ENCODE measurements around the gene CUBN. TPM values are rescaled to one million over a fixed set of nuclear protein-coding genes. Genes with fewer than 3 reads are reported as not detected.
A peak's percentile ranks its signal among the peaks of the same experiment; 100 is the strongest.

CUBN gene
- total and polyA plus RNA-seq, 10 of the 15 experiments (the other 5 are each of a cell fraction or from before 2014, with no cell fraction given), result under 0.01 to 0.14 (median 0.02) TPM; not detected in 6

GRCh38 chr10:16777473-16778370, 351.9 kb downstream of the CUBN start:
- H3K36me3 ChIP-seq (ENCODE audit: control insufficient read depth in 2 of 2, insufficient read depth in 2 of 2, low read length in 1 of 2), result 0 out of 4 replicates have a peak, but pooled peaks cover 0 to 6% of the 10 kb centered on the region in 2 experiments
- in situ Hi-C loops (cut with MboI) (no loop called here), intact Hi-C loops (cut with micrococcal nuclease; ENCODE audit: unreplicated experiment) (loop anchor here (1.0 to 10.0 kb wide), 7 partner anchors 31 to 875 kb away; partner anchors contain the start of gene PTER)
- no peak for TF ChIP-seq ZNF24 (IDR thresholded peaks at IDR 0.05)
- TF ChIP-seq, protein P1, sequence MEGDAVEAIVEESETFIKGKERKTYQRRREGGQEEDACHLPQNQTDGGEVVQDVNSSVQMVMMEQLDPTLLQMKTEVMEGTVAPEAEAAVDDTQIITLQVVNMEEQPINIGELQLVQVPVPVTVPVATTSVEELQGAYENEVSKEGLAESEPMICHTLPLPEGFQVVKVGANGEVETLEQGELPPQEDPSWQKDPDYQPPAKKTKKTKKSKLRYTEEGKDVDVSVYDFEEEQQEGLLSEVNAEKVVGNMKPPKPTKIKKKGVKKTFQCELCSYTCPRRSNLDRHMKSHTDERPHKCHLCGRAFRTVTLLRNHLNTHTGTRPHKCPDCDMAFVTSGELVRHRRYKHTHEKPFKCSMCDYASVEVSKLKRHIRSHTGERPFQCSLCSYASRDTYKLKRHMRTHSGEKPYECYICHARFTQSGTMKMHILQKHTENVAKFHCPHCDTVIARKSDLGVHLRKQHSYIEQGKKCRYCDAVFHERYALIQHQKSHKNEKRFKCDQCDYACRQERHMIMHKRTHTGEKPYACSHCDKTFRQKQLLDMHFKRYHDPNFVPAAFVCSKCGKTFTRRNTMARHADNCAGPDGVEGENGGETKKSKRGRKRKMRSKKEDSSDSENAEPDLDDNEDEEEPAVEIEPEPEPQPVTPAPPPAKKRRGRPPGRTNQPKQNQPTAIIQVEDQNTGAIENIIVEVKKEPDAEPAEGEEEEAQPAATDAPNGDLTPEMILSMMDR (IDR thresholded peaks at IDR 0.05 in 2 of 3, conservative IDR thresholded peaks at IDR 0.05 in 1 of 3; ENCODE audit: control insufficient read depth in 2 of 3, extremely low read depth in 1 of 3, insufficient read depth in 1 of 3, low read depth in 3 of 3, low read length in 3 of 3), result peak; percentile 46 to 70 (median 62); a peak in 5 of 6 replicates
- TF ChIP-seq SIN3A (IDR thresholded peaks at IDR 0.05; ENCODE audit: low read depth, low read length), result 0 out of 2 replicates have a peak, but pooled peaks have one; percentile 47
- TF ChIP-seq, protein P2, sequence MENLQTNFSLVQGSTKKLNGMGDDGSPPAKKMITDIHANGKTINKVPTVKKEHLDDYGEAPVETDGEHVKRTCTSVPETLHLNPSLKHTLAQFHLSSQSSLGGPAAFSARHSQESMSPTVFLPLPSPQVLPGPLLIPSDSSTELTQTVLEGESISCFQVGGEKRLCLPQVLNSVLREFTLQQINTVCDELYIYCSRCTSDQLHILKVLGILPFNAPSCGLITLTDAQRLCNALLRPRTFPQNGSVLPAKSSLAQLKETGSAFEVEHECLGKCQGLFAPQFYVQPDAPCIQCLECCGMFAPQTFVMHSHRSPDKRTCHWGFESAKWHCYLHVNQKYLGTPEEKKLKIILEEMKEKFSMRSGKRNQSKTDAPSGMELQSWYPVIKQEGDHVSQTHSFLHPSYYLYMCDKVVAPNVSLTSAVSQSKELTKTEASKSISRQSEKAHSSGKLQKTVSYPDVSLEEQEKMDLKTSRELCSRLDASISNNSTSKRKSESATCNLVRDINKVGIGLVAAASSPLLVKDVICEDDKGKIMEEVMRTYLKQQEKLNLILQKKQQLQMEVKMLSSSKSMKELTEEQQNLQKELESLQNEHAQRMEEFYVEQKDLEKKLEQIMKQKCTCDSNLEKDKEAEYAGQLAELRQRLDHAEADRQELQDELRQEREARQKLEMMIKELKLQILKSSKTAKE (IDR thresholded peaks at IDR 0.05; ENCODE audit: low read depth, poor library complexity, severe bottlenecking), result no peak
- no peak for TF ChIP-seq ZNF217 (IDR thresholded peaks at IDR 0.05)
- TF ChIP-seq DPF2 (IDR thresholded peaks at IDR 0.05), result no peak
- 0 out of 2 replicates have a peak, but pooled peaks have one; percentile 17 for TF ChIP-seq RUNX3 (IDR thresholded peaks at IDR 0.05; ENCODE audit: low read length)
- peak; percentile 80 for TF ChIP-seq SMC3 (IDR thresholded peaks at IDR 0.05; ENCODE audit: borderline replicate concordance, low read length)
- peak; percentile 86 for TF ChIP-seq RAD21 (IDR thresholded peaks at IDR 0.05; ENCODE audit: insufficient read depth, low read depth, low read length)
- TF ChIP-seq IKZF1 (conservative IDR thresholded peaks at IDR 0.05), result no peak
- no peak for TF ChIP-seq RCOR1 (conservative IDR thresholded peaks at IDR 0.05; ENCODE audit: low read depth, low read length)
- TF ChIP-seq, protein P3, sequence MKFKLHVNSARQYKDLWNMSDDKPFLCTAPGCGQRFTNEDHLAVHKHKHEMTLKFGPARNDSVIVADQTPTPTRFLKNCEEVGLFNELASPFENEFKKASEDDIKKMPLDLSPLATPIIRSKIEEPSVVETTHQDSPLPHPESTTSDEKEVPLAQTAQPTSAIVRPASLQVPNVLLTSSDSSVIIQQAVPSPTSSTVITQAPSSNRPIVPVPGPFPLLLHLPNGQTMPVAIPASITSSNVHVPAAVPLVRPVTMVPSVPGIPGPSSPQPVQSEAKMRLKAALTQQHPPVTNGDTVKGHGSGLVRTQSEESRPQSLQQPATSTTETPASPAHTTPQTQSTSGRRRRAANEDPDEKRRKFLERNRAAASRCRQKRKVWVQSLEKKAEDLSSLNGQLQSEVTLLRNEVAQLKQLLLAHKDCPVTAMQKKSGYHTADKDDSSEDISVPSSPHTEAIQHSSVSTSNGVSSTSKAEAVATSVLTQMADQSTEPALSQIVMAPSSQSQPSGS (IDR thresholded peaks at IDR 0.05; ENCODE audit: low read length), result no peak
- no peak for TF ChIP-seq TCF7 (IDR thresholded peaks at IDR 0.05; ENCODE audit: borderline replicate concordance)
- TF ChIP-seq ZSCAN29 (IDR thresholded peaks at IDR 0.05), result no peak
- ATAC-seq, result peak; percentile 77
- ChIA-PET RAD21 (ENCODE audit: unreplicated experiment) (interaction anchor here (0.6 to 1.8 kb wide), 6 partner anchors 10 to 875 kb away, joined by 3 to 10 read pairs (median 3); no protein-coding TSS in a partner anchor), CTCF (interaction anchor here (0.6 to 5.2 kb wide), 17 partner anchors 10 to 875 kb away, joined by 3 to 37 read pairs (median 4); partner anchors contain the start of gene RSU1), SMC1A (ENCODE audit: uncharacterized antibody, unreplicated experiment) (interaction anchor here (0.6 to 2.6 kb wide), 12 partner anchors 13 to 875 kb away, joined by 3 to 14 read pairs (median 4); no protein-coding TSS in a partner anchor), POLR2A (interaction anchor here (0.6 to 0.7 kb wide), 3 partner anchors 400 to 782 kb away, joined by 3 to 4 read pairs (median 4); no protein-coding TSS in a partner anchor)
- 73% methylated on average over 7 of the region's 7 CpGs for WGBS (ENCODE audit: insufficient coverage, insufficient replicate concordance, low lambda C conversion rate, missing lambda C conversion rate)
- no peak for FAIRE-seq
- no peak overlapping the region for H3K4me3 ChIP-seq
- H4K20me1 ChIP-seq (ENCODE audit: control insufficient read depth, insufficient read depth), result no peaks in the 10 kb centered on the region
- no peaks in the 10 kb centered on the region for H3K27me3 ChIP-seq (replicated peaks in 1 of 2; ENCODE audit: control insufficient read depth in 2 of 2, insufficient read depth in 2 of 2, low read length in 1 of 2)
- no peak for DNase-seq (ENCODE audit: low read depth, low spot score)
- H3K9me3 ChIP-seq (replicated peaks; ENCODE audit: control insufficient read depth, insufficient read depth, low read length), result no peaks in the 10 kb centered on the region
- H2AFZ ChIP-seq (ENCODE audit: control insufficient read depth, low read depth, low read length), result peak overlapping the region; percentile 52; the same call in 1 of the 2 replicates
- BruUV-seq (replicated peaks), result no TSS peak
- no peak overlapping the region for H3K9ac ChIP-seq (ENCODE audit: control insufficient read depth, insufficient read depth, low read length)
- no peak overlapping the region for H3K27ac ChIP-seq (ENCODE audit: control insufficient read depth, insufficient read depth)
- peaks cover 18% of the 10 kb centered on the region for H3K4me1 ChIP-seq (ENCODE audit: control insufficient read depth, insufficient read depth, low read length)
- no peak overlapping the region for H3K4me2 ChIP-seq (ENCODE audit: control insufficient read depth, insufficient read depth)
- no peaks in the 10 kb centered on the region for H3K79me2 ChIP-seq (ENCODE audit: control insufficient read depth, insufficient read depth, low read length)

Data from GM12878 (cell line).